Measurements from ENCODE around the gene BACE1. TPM values are rescaled to one million over a fixed set of nuclear protein-coding genes. Genes with fewer than 3 reads are reported as not detected.

BACE1 gene
- total and polyA plus RNA-seq, 10 of the 15 experiments (the other 5 are each of a cell fraction or from before 2014, with no cell fraction given): 0.07 to 1.6 (median 0.32) TPM

- FAIRE-seq: no peak
- intact Hi-C loops (cut with micrococcal nuclease; ENCODE audit: unreplicated experiment) (no loop called here), in situ Hi-C loops (cut with MboI) (no loop called here)
- ChIA-PET CTCF (no interaction called here), RAD21 (ENCODE audit: unreplicated experiment) (no interaction called here), POLR2A (no interaction called here), SMC1A (ENCODE audit: uncharacterized antibody, unreplicated experiment) (no interaction called here)
- WGBS (ENCODE audit: insufficient coverage, insufficient replicate concordance, low lambda C conversion rate, missing lambda C conversion rate): 95% methylated on average over 9 of the region's 9 CpGs
- Histone ChIP-seq H3K27ac (ENCODE audit: control insufficient read depth, insufficient read depth) (no peak overlapping the region), H3K9ac (ENCODE audit: control insufficient read depth, insufficient read depth, low read length) (no peak overlapping the region), H3K4me1 (ENCODE audit: control insufficient read depth, insufficient read depth, low read length) (no peaks in the 10 kb centered on the region), H4K20me1 (ENCODE audit: control insufficient read depth, insufficient read depth) (no peaks in the 10 kb centered on the region), H3K27me3 (replicated peaks in 1 of 2; ENCODE audit: control insufficient read depth in 2 of 2, insufficient read depth in 2 of 2, low read length in 1 of 2) (no peaks in the 10 kb centered on the region), H3K9me3 (replicated peaks; ENCODE audit: control insufficient read depth, insufficient read depth, low read length) (no peaks in the 10 kb centered on the region), H2AFZ (ENCODE audit: control insufficient read depth, low read depth, low read length) (no peak overlapping the region), H3K36me3 (ENCODE audit: control insufficient read depth in 2 of 2, insufficient read depth in 2 of 2, low read length in 1 of 2) (no peaks in the 10 kb centered on the region; a peak in 1 of 4 replicates), H3K4me2 (ENCODE audit: control insufficient read depth, insufficient read depth) (no peak overlapping the region), H3K4me3 (no peak overlapping the region), H3K79me2 (ENCODE audit: control insufficient read depth, insufficient read depth, low read length) (no peaks in the 10 kb centered on the region)
- no peak for ATAC-seq
- BruUV-seq (replicated peaks): no TSS peak
- no peak for DNase-seq (ENCODE audit: low read depth, low spot score)
- TF ChIP-seq ZNF384 (IDR thresholded peaks at IDR 0.05; ENCODE audit: borderline replicate concordance, low read depth, low read length) (no peak), PRDM15 (CRISPR knock-in tag; IDR thresholded peaks at IDR 0.05) (no peak), NR2C2 (IDR thresholded peaks at IDR 0.05; ENCODE audit: borderline replicate concordance, control insufficient read depth, insufficient read length, low read depth) (no peak), EP300 (IDR thresholded peaks at IDR 0.05; ENCODE audit: borderline replicate concordance in 1 of 2, control insufficient read depth in 1 of 2, low read depth in 2 of 2, low read length in 2 of 2) (no peak), MTA3 (IDR thresholded peaks at IDR 0.05; ENCODE audit: borderline replicate concordance, low read length) (no peak), ATF3 (IDR thresholded peaks at IDR 0.05; ENCODE audit: borderline replicate concordance, extremely low read depth, low read depth, low read length) (no peak), ZNF217 (IDR thresholded peaks at IDR 0.05) (no peak), LARP7 (IDR thresholded peaks at IDR 0.05) (no peak), ETV6 (conservative IDR thresholded peaks at IDR 0.05 in 1 of 2, IDR thresholded peaks at IDR 0.05 in 1 of 2; ENCODE audit: borderline replicate concordance in 1 of 2, low read depth in 1 of 2) (no peak), CBX5 (IDR thresholded peaks at IDR 0.05; ENCODE audit: low read depth) (no peak), MXI1 (IDR thresholded peaks at IDR 0.05; ENCODE audit: low read depth, low read length) (no peak), JUND (IDR thresholded peaks at IDR 0.05; ENCODE audit: low read depth, low read length) (no peak)
Measured at GRCh38 chr11:117273550-117274289, 42.3 kb downstream of the BACE1 start.

Measured in GM12878 (cell line).